Calu3 (cell line): ENCODE results near the gene PHOSPHO1. TPM values are rescaled to one million over a fixed set of nuclear protein-coding genes. Genes with fewer than 3 reads are reported as not detected.

Experiments
- BruUV-seq: library from RNA; stranded (reverse); fragments of 400-500 nt; replicated peaks from 2 replicates; lab custom pipeline; 2021; lab: Mats Ljungman, UMichigan
- CTCF ChIA-PET: fragments of 300-600 bp; sonication (Branson Sonifier 250); formaldehyde crosslinking; loops from one replicate; lab custom pipeline; 2022; ENCODE audit warnings: antibody characterized with exemption; lab: Charles Lee
- DNase-seq: peaks from one replicate; pipeline ENCODE4 v3.0.0; 2022
- H3K27ac Mint-ChIP-seq: one replicate; pipeline ENCODE4 v1.8.0; 2022; ENCODE audit warnings: mixed read lengths; ENCODE audit not compliant: unreplicated experiment
- H3K27me3 Mint-ChIP-seq: one replicate; pipeline ENCODE4 v1.8.0; 2022; ENCODE audit warnings: mixed read lengths; ENCODE audit not compliant: unreplicated experiment
- H3K36me3 Mint-ChIP-seq: one replicate; pipeline ENCODE4 v1.8.0; 2022; ENCODE audit warnings: mild to moderate bottlenecking, moderate library complexity, mixed read lengths; ENCODE audit not compliant: insufficient read depth, unreplicated experiment
- H3K4me1 Mint-ChIP-seq: one replicate; pipeline ENCODE4 v1.8.0; 2022; ENCODE audit warnings: mild to moderate bottlenecking, low read depth, mixed read lengths; ENCODE audit not compliant: unreplicated experiment
- H3K4me3 Mint-ChIP-seq: one replicate; pipeline ENCODE4 v1.8.0; 2022; ENCODE audit warnings: mild to moderate bottlenecking, low read depth, moderate library complexity, mixed read lengths; ENCODE audit not compliant: unreplicated experiment
- H3K9me3 Mint-ChIP-seq: one replicate; pipeline ENCODE4 v1.8.0; 2022; ENCODE audit warnings: low read depth, mixed read lengths; ENCODE audit not compliant: unreplicated experiment
- intact Hi-C: fragments of 100-400 bp; cut with micrococcal nuclease; formaldehyde crosslinking; loops from one replicate; pipeline ENCODE4 v1.10.0; 2022; ENCODE audit not compliant: unreplicated experiment
- total RNA-seq: library from RNA; stranded (reverse); gene quantifications from 2 replicates; pipeline ENCODE4 v1.2.3, GENCODE V29; 2022
- TF ChIP-seq, protein P1 (sequence below): fragments of 200-600 bp; IDR thresholded peaks from one replicate; pipeline ENCODE4 v1.8.0; 2022; ENCODE audit warnings: antibody characterized with exemption; ENCODE audit not compliant: unreplicated experiment

Gene PHOSPHO1
- total RNA-seq, 1 experiment from 2014 or later: not detected

DNA sequence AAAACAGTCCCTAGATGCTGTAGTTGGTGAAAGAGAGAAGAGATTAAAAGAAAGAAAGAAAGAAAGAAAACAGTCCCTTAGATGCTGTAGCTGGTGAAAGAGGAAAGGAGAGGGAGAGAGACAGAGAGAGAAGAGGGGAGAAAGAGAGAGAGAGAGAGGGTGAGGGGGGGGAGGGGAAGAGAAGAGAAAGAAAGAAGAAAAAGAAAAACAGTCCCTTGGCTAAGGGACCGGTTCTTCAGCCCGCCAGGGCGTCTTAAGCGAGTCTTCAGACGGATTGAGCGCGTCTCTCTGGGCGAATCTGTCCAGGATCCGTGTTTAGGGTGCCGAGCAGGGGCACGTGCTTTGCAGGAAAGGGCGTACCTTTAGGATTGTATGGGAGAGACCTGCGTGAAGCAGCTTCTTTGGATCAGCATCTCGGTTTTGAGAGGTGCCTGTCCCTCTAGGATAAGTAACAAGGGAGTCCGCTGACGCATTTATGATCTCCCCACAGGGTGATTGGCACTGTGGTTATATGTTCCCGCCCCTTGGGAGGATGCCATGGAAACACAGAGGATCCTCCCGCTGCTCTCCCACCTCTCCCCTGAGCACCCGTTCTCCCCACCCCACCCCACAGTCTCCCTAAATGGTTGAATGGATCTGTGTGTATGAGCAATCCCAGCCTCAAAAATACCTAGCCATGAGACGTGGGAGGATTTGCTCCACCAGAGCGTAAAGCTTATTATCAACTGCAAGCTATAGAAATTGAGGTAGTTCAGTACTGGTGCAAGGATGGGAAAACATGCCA, 36.9 kb downstream of the PHOSPHO1 start:
- peak overlapping the region; percentile 98 for H3K27ac Mint-ChIP-seq
- peaks cover 19% of the 10 kb centered on the region for H3K36me3 Mint-ChIP-seq
- TF ChIP-seq, protein P1, sequence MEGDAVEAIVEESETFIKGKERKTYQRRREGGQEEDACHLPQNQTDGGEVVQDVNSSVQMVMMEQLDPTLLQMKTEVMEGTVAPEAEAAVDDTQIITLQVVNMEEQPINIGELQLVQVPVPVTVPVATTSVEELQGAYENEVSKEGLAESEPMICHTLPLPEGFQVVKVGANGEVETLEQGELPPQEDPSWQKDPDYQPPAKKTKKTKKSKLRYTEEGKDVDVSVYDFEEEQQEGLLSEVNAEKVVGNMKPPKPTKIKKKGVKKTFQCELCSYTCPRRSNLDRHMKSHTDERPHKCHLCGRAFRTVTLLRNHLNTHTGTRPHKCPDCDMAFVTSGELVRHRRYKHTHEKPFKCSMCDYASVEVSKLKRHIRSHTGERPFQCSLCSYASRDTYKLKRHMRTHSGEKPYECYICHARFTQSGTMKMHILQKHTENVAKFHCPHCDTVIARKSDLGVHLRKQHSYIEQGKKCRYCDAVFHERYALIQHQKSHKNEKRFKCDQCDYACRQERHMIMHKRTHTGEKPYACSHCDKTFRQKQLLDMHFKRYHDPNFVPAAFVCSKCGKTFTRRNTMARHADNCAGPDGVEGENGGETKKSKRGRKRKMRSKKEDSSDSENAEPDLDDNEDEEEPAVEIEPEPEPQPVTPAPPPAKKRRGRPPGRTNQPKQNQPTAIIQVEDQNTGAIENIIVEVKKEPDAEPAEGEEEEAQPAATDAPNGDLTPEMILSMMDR: no peak
- peak; percentile 23 for DNase-seq
- H3K4me3 Mint-ChIP-seq: peak overlapping the region; percentile 78
- peaks cover 9% of the 10 kb centered on the region for H3K4me1 Mint-ChIP-seq
- intact Hi-C loops: loop anchor here (5.0 kb wide), 1 partner anchor 34 kb away; no protein-coding TSS in a partner anchor
- no TSS peak for BruUV-seq
- H3K27me3 Mint-ChIP-seq: no peaks in the 10 kb centered on the region
- CTCF ChIA-PET: no interaction called here
- H3K9me3 Mint-ChIP-seq: no peaks in the 10 kb centered on the region

DNA sequence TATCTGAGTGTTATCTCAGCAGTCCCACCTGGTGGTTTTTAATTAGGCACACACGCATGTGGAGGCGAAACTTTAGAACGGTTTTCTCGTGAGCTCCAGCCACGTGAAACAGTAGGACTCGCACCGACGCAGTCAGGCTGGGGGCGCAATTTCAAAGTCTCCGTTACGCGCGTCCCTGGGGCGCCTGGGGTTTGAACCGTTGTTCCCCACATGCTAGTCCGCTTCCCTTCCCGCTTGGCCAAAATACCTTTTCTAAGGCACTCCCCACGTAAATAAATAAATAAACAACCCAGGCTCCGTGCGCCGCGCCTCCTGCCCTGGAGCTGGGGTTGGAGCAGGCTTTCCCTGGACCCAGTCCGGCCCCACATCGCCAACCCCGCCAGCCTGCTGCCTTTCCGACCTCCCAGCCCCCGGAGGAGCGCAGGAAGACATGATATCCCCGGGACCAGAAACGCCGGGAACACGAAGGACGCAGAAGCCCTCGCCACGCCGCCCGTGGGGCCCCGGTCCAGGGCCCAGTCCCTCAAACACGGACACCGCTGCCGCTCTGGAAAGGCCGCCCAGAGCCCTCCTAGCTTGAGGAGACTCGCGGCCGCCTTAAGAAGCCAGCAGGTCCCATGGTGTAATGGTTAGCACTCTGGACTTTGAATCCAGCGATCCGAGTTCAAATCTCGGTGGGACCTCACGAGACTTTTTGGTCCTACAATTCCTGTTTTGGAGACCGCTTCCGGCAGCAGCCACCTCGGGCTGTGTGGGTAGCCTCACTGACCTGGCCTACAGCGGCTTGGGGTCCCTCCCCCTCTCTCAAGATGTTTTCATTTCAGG, 38.5 kb downstream of the PHOSPHO1 start:
- H3K4me1 Mint-ChIP-seq: peaks cover 9% of the 10 kb centered on the region
- TF ChIP-seq, protein P1: peak; percentile 31
- peak overlapping the region; percentile 78 for H3K4me3 Mint-ChIP-seq
- intact Hi-C loops: loop anchor here (5.0 kb wide), 1 partner anchor 35 kb away; no protein-coding TSS in a partner anchor
- no peaks in the 10 kb centered on the region for H3K27me3 Mint-ChIP-seq
- peaks cover 19% of the 10 kb centered on the region for H3K36me3 Mint-ChIP-seq
- no TSS peak for BruUV-seq
- H3K9me3 Mint-ChIP-seq: no peaks in the 10 kb centered on the region
- peak overlapping the region; percentile 98 for H3K27ac Mint-ChIP-seq
- DNase-seq: peak; percentile 96
- CTCF ChIA-PET: interaction anchor here (0.5 to 1.9 kb wide), 19 partner anchors 8 to 1127 kb away, joined by 3 to 11 read pairs (median 4); partner anchors contain the start of gene ATP5MC1

DNA sequence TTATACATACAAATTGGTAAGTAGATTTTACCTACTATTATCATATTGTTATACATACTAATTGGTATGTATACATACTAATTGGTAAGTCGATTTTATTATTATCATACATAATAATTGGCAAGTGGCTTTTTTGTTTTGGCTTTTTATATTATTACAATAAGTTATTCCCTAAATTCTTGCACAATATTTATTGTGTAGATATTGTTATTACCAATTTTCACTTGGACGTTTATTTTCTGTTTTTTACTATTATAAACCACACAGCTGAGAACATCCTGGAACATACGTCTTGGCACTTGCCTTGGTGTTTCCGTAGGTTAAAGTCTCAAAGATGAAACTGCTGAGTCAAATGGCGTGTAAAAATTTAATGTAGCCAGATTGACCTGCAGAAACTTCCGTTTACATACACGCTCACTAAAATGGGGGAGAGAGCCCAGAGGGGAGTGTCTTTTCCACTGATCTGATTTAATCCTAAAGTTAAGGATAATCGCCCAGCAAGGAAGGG, 39.1 kb downstream of the PHOSPHO1 start:
- BruUV-seq: no TSS peak
- peak overlapping the region; percentile 78 for H3K4me3 Mint-ChIP-seq
- peaks cover 9% of the 10 kb centered on the region for H3K4me1 Mint-ChIP-seq
- H3K27me3 Mint-ChIP-seq: no peaks in the 10 kb centered on the region
- no peak for DNase-seq
- CTCF ChIA-PET: interaction anchor here (0.6 to 1.9 kb wide), 10 partner anchors 9 to 1126 kb away, joined by 3 to 11 read pairs (median 4); partner anchors contain the start of gene ATP5MC1
- H3K27ac Mint-ChIP-seq: peak overlapping the region; percentile 98
- peaks cover 19% of the 10 kb centered on the region for H3K36me3 Mint-ChIP-seq
- TF ChIP-seq, protein P1: no peak
- intact Hi-C loops: loop anchor here (5.0 kb wide), 1 partner anchor 36 kb away; no protein-coding TSS in a partner anchor
- H3K9me3 Mint-ChIP-seq: no peaks in the 10 kb centered on the region

DNA sequence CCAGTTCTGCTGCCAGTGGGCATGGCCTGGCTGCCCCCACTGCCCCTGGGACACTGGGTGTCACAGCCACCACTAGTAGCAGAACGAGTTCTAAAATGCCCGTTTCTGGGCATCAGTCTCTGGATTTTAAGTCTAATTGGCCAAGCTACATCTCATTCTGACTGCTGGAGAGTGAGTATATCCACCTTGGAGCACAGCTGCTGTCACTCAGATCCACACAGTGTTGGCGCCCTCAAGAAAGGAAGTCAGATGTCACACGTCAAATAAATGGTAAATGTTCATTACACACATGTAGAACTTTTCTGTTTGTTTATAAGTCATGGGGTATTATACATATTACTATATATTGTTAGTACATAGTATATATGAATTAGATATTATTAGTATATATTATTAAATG, 39.7 kb downstream of the PHOSPHO1 start:
- Mint-ChIP-seq H3K27me3 (no peaks in the 10 kb centered on the region), H3K4me1 (peaks cover 9% of the 10 kb centered on the region), H3K27ac (no peak overlapping the region), H3K4me3 (no peak overlapping the region), H3K36me3 (peaks cover 19% of the 10 kb centered on the region), H3K9me3 (no peaks in the 10 kb centered on the region)
- TF ChIP-seq, protein P1: no peak
- intact Hi-C loops: loop anchor here (5.0 kb wide), 1 partner anchor 36 kb away; no protein-coding TSS in a partner anchor
- CTCF ChIA-PET: interaction anchor here (0.5 to 1.1 kb wide), 4 partner anchors 10 to 512 kb away, joined by 3 to 5 read pairs (median 4); partner anchors contain the start of gene ATP5MC1
- no peak for DNase-seq
- BruUV-seq: no TSS peak
